GM13976 (cell line): Measurements from ENCODE around the gene HPS1.

ENCODE experiments used
- DNase-seq: peaks from one replicate; pipeline ENCODE4 v3.0.0; 2012; ENCODE audit warnings: low spot score
- in situ Hi-C: fragments of 300-500 bp; cut with MboI; formaldehyde crosslinking; loops from one replicate; pipeline ENCODE4 v1.12.0; 2022; ENCODE audit warnings: low sequenced_read_pairs, mixed read lengths, inconsistent platforms; ENCODE audit not compliant: unreplicated experiment
- TF ChIP-seq, protein P1 (sequence below): IDR thresholded peaks from 2 replicates; pipeline ENCODE4 v1.5.1; 2012; ENCODE audit warnings: borderline replicate concordance, mild to moderate bottlenecking; ENCODE audit not compliant: insufficient read depth; ENCODE audit errors: extremely low read depth, missing control alignments, control extremely low read depth

Gene HPS1

GRCh38 chr10:98429320-98430072 is 17.2 kb downstream of the HPS1 start:
- TF ChIP-seq, protein P1, sequence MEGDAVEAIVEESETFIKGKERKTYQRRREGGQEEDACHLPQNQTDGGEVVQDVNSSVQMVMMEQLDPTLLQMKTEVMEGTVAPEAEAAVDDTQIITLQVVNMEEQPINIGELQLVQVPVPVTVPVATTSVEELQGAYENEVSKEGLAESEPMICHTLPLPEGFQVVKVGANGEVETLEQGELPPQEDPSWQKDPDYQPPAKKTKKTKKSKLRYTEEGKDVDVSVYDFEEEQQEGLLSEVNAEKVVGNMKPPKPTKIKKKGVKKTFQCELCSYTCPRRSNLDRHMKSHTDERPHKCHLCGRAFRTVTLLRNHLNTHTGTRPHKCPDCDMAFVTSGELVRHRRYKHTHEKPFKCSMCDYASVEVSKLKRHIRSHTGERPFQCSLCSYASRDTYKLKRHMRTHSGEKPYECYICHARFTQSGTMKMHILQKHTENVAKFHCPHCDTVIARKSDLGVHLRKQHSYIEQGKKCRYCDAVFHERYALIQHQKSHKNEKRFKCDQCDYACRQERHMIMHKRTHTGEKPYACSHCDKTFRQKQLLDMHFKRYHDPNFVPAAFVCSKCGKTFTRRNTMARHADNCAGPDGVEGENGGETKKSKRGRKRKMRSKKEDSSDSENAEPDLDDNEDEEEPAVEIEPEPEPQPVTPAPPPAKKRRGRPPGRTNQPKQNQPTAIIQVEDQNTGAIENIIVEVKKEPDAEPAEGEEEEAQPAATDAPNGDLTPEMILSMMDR, result no peak
- in situ Hi-C loops, result no loop called here
- no peak for DNase-seq

DNA sequence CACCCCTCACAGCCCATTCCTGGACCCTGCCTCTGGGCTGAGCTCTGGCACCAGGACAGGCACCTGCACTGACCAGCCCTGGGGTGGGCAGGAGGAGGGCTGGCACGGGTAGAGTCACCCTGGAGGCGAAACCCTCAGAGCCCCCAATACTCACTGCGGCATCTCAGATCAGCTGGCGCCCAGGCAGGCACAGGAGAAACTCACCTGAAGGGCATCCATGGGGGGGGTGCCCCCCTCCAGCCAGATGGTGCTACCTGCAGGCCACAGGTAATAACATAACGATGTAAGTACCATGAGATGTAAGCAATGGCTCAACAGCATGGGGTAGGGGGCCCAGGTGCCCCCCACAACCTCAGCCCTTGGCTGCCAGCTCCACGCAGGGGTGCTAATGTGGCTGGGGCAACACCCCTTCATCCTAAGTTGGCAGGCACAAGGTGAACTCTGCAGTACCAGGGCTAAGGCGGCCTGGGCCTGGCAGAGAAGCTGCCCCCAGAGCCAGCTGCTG is 19.7 kb downstream of the HPS1 start:
- DNase-seq, result peak; percentile 23
- in situ Hi-C loops, result no loop called here
- TF ChIP-seq, protein P1, result no peak

GRCh38 chr10:98425511-98426352 is 21.0 kb downstream of the HPS1 start:
- in situ Hi-C loops, result no loop called here
- TF ChIP-seq, protein P1, result peak; percentile 69
- peak; percentile 79 for DNase-seq

- no peak for DNase-seq
- in situ Hi-C loops, result no loop called here
- TF ChIP-seq, protein P1, result no peak
Observed at GRCh38 chr10:98424295-98425254, 22.2 kb downstream of the HPS1 start.

DNA sequence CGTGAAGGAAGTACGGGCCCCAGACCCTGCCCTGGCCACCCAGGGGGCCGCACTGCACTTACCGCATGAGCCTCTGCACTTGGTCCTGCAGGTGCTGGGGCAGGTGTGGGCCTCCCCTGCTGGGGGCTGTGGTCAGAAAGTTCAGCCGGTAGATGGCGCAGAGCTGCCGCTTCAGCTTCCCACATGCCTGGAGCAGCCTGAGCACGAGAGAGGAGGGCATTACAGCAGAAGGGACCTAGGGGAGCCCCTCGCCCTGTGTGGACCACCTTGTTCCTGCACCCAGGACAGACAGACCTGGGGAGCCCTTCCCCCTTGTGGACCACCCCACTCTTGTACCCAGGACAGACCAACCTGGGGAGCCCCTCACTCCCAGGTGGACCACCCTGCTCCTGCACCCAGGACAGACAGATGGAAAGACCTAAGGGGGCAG is 23.0 kb downstream of the HPS1 start:
- TF ChIP-seq, protein P1, result no peak
- no peak for DNase-seq
- in situ Hi-C loops, result no loop called here

- in situ Hi-C loops, result no loop called here
Observed at GRCh38 chr10:98422182-98422581, 24.6 kb downstream of the HPS1 start.

More at GRCh38 chr10:98422182-98422581, 24.6 kb downstream of the HPS1 start:
- TF ChIP-seq, protein P1, result no peak
- no peak for DNase-seq
